WTC11 (cell line): ENCODE data around the gene KCNQ4. TPM values are rescaled to one million over a fixed set of nuclear protein-coding genes. Genes with fewer than 3 reads are reported as not detected.

Experiments
- ATAC-seq: fragments of 200-7000 bp; cut with Tn5 transposase; 2 replicates; pipeline ENCODE4 v1.10.0; 2021; ENCODE audit warnings: mild to moderate bottlenecking, moderate library complexity
- CTCF ChIA-PET: fragments of 300-600 bp; sonication (Branson Sonifier 250); formaldehyde crosslinking; loops from one replicate; lab custom pipeline; 2021; ENCODE audit warnings: antibody characterized with exemption; lab: Charles Lee
- POLR2A ChIA-PET: fragments of 350-600 bp; sonication (Branson Sonifier 250); formaldehyde crosslinking; loops from one replicate; lab custom pipeline; 2021; ENCODE audit warnings: antibody characterized with exemption; lab: Charles Lee
- DNase-seq: peaks from one replicate; pipeline ENCODE4 v3.0.0; 2021; ENCODE audit warnings: low spot score
- H3K27ac Mint-ChIP-seq: 2 replicates; pipeline ENCODE4 v1.8.0; 2021; ENCODE audit warnings: mixed read lengths
- H3K27me3 Mint-ChIP-seq: 2 replicates; pipeline ENCODE4 v1.8.0; 2021; ENCODE audit warnings: low read depth, mild to moderate bottlenecking, moderate library complexity, mixed read lengths
- H3K36me3 Mint-ChIP-seq: 2 replicates; pipeline ENCODE4 v1.8.0; 2021; ENCODE audit warnings: mixed read lengths
- H3K4me1 Mint-ChIP-seq: 2 replicates; pipeline ENCODE4 v1.8.0; 2022; ENCODE audit warnings: mixed read lengths
- H3K4me3 Mint-ChIP-seq: 2 replicates; pipeline ENCODE4 v1.8.0; 2021; ENCODE audit warnings: mild to moderate bottlenecking, moderate library complexity, mixed read lengths
- H3K9me3 Mint-ChIP-seq: 2 replicates; pipeline ENCODE4 v1.8.0; 2021; ENCODE audit warnings: mixed read lengths
- E2F4 ChIP-seq: sonication (generic); formaldehyde crosslinking; IDR thresholded peaks from 2 replicates; pipeline ENCODE4 v1.8.1; 2022; ENCODE audit warnings: low read depth, mild to moderate bottlenecking, moderate library complexity, missing genetic modification reagents, borderline replicate concordance
- JUN ChIP-seq: sonication (generic); formaldehyde crosslinking; IDR thresholded peaks from 2 replicates; pipeline ENCODE4 v1.8.0; 2023; ENCODE audit warnings: mild to moderate bottlenecking, missing genetic modification reagents
- NR3C1 ChIP-seq: sonication (generic); formaldehyde crosslinking; conservative IDR thresholded peaks from 2 replicates; pipeline ENCODE4 v1.8.1; 2023; ENCODE audit warnings: low read depth, mild to moderate bottlenecking, missing genetic modification reagents
- PRRX2 ChIP-seq: fragments of 250-450 bp; sonication (Bioruptor Pico); IDR thresholded peaks from 2 replicates; pipeline ENCODE4 v1.8.0; 2021; ENCODE audit warnings: mild to moderate bottlenecking
- TCF7 ChIP-seq: sonication (generic); formaldehyde crosslinking; IDR thresholded peaks from 2 replicates; pipeline ENCODE4 v1.8.0; 2022; ENCODE audit warnings: mild to moderate bottlenecking, low read depth, missing genetic modification reagents, moderate library complexity
- TEAD4 ChIP-seq: sonication (generic); formaldehyde crosslinking; IDR thresholded peaks from 2 replicates; pipeline ENCODE4 v1.8.0; 2022; ENCODE audit warnings: mild to moderate bottlenecking, missing genetic modification reagents
- TP53 ChIP-seq: sonication (generic); formaldehyde crosslinking; IDR thresholded peaks from 2 replicates; pipeline ENCODE4 v1.8.1; 2023; ENCODE audit warnings: mild to moderate bottlenecking, missing genetic modification reagents
- ZBTB21 ChIP-seq: sonication (generic); formaldehyde crosslinking; IDR thresholded peaks from 2 replicates; pipeline ENCODE4 v1.8.1; 2023; ENCODE audit warnings: mild to moderate bottlenecking, missing genetic modification reagents, borderline replicate concordance
- ZNF138 ChIP-seq: sonication (generic); formaldehyde crosslinking; conservative IDR thresholded peaks from 2 replicates; pipeline ENCODE4 v1.8.1; 2022; ENCODE audit warnings: mild to moderate bottlenecking, moderate library complexity, missing genetic modification reagents
- ZNF219 ChIP-seq: sonication (generic); formaldehyde crosslinking; IDR thresholded peaks from 2 replicates; pipeline ENCODE4 v1.8.0; 2023; ENCODE audit warnings: missing genetic modification reagents, mild to moderate bottlenecking, borderline replicate concordance
- ZNF317 ChIP-seq: sonication (generic); formaldehyde crosslinking; IDR thresholded peaks from 2 replicates; pipeline ENCODE4 v1.8.1; 2023; ENCODE audit warnings: low read depth, mild to moderate bottlenecking, moderate library complexity, missing genetic modification reagents, borderline replicate concordance
- total RNA-seq: library from RNA; stranded (reverse); gene quantifications from 3 replicates; pipeline ENCODE4 v1.2.3, GENCODE V29; 2021
- TF ChIP-seq, protein P1 (sequence below): sonication (generic); formaldehyde crosslinking; IDR thresholded peaks from 2 replicates; pipeline ENCODE4 v1.8.1; 2023; ENCODE audit warnings: mild to moderate bottlenecking, missing genetic modification reagents
- TF ChIP-seq, protein P2 (sequence below): sonication (generic); formaldehyde crosslinking; IDR thresholded peaks from 2 replicates; pipeline ENCODE4 v1.8.0; 2022; ENCODE audit warnings: mild to moderate bottlenecking, missing genetic modification reagents
- TF ChIP-seq, protein P3 (sequence below): fragments of 250-450 bp; sonication (Bioruptor Pico); conservative IDR thresholded peaks from 2 replicates; pipeline ENCODE4 v1.9.0; 2021; ENCODE audit warnings: mild to moderate bottlenecking

Gene KCNQ4
- total RNA-seq, 1 experiment from 2014 or later, result 4.0 TPM

- H3K4me1 Mint-ChIP-seq, result peaks cover 42% of the 10 kb centered on the region
- peak overlapping the region; percentile 84 for H3K27ac Mint-ChIP-seq
- ChIA-PET CTCF (interaction anchor here (0.5 to 2.2 kb wide), 6 partner anchors 12 to 145 kb away, joined by 4 to 15 read pairs (median 6); no protein-coding TSS in a partner anchor), POLR2A (no interaction called here)
- no peaks in the 10 kb centered on the region for H3K27me3 Mint-ChIP-seq
- no peak for ATAC-seq
- TF ChIP-seq, protein P1, sequence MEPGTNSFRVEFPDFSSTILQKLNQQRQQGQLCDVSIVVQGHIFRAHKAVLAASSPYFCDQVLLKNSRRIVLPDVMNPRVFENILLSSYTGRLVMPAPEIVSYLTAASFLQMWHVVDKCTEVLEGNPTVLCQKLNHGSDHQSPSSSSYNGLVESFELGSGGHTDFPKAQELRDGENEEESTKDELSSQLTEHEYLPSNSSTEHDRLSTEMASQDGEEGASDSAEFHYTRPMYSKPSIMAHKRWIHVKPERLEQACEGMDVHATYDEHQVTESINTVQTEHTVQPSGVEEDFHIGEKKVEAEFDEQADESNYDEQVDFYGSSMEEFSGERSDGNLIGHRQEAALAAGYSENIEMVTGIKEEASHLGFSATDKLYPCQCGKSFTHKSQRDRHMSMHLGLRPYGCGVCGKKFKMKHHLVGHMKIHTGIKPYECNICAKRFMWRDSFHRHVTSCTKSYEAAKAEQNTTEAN (CRISPR knock-in tag), result no peak
- TF ChIP-seq ZNF317 (no peak), TCF7 (CRISPR knock-in tag) (no peak), TP53 (no peak), JUN (no peak)
- TF ChIP-seq, protein P2, sequence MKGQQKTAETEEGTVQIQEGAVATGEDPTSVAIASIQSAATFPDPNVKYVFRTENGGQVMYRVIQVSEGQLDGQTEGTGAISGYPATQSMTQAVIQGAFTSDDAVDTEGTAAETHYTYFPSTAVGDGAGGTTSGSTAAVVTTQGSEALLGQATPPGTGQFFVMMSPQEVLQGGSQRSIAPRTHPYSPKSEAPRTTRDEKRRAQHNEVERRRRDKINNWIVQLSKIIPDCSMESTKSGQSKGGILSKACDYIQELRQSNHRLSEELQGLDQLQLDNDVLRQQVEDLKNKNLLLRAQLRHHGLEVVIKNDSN (CRISPR knock-in tag), result no peak
- no peaks in the 10 kb centered on the region for H3K9me3 Mint-ChIP-seq
- DNase-seq, result no peak
- peaks cover 53% of the 10 kb centered on the region for H3K36me3 Mint-ChIP-seq
- no peak overlapping the region for H3K4me3 Mint-ChIP-seq
Measured at GRCh38 chr1:40769815-40770214, 13.8 kb upstream of the KCNQ4 start.

DNA sequence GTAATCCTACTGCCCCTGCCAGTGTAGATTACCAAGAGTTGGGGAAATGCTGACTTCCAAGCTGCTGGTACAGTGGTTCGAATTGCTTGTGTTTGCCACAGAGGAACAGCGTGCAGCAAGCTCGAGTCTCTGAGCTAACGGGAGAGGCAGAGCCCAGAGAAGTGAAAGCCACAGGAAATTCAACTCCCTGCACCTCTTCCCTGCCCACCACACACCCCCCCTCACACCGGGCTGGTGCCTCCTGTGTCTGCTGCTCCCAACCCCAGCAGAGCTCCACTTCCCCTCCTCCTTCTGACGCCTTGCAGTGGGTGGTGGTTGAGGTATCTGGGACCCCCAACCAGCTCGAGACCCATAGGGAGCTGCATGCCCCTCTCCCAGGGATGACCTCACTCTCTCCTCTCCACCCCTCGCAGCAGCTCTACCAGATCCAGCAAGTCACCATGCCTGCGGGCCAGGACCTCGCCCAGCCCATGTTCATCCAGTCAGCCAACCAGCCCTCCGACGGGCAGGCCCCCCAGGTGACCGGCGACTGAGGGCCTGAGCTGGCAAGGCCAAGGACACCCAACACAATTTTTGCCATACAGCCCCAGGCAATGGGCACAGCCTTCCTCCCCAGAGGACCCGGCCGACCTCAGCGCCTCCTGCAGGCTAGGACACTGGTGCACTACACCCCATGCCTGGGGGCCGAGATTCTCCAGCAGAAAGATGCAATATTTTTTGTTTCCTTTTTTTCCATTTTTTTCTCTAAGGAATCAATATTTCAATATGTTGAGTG is 13.1 kb upstream of the KCNQ4 start:
- Mint-ChIP-seq H3K4me3 (no peak overlapping the region), H3K27me3 (no peaks in the 10 kb centered on the region), H3K27ac (peak overlapping the region; percentile 84), H3K36me3 (peaks cover 47% of the 10 kb centered on the region), H3K9me3 (no peaks in the 10 kb centered on the region), H3K4me1 (peaks cover 43% of the 10 kb centered on the region)
- TF ChIP-seq TP53 (no peak), TCF7 (CRISPR knock-in tag) (no peak), ZBTB21 (CRISPR knock-in tag) (no peak), E2F4 (no peak), ZNF138 (CRISPR knock-in tag) (no peak), TEAD4 (CRISPR knock-in tag) (no peak)
- TF ChIP-seq, protein P3, sequence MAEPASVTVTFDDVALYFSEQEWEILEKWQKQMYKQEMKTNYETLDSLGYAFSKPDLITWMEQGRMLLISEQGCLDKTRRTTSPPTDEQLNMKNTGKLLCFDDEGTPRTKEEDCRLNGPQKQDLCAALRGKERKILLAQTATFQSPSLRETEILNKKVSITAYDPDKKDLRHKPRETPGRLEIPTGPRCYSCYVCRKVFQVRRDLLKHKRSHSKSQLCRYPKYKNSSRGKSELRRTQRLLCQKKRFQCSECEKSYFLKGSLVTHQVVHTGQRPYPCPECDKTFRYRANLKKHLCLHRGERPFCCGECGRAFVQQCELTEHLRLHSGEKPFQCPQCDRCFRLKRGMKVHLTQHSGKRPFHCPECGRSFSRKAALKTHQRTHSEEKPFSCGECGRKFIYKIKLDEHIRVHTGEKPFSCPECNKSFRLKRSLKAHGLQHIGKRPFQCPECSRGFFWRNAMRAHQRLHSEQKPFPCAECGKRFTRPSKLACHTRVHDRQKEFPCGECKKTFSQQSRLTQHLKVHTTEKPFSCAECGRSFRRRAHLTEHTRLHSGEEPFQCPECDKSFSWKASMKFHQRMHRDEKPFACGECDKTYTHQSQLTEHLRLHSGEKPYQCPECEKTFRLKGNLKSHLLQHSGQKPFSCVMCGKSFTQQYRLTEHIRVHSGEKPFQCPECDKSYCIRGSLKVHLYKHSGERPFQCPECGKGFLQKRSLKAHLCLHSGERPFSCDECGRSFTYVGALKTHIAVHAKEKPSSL (CRISPR knock-in tag), result no peak
- POLR2A ChIA-PET, result interaction anchor here (1.6 kb wide), 1 partner anchor 92 kb away, joined by 3 read pairs; the partner anchor contains the start of gene CITED4
- DNase-seq (peak; percentile 37), ATAC-seq (peak; percentile 18; the same call in 1 of the 2 replicates)
- CTCF ChIA-PET, result interaction anchor here (0.5 to 2.2 kb wide), 9 partner anchors 11 to 182 kb away, joined by 3 to 15 read pairs (median 5); no protein-coding TSS in a partner anchor

- H3K4me3 Mint-ChIP-seq, result no peak overlapping the region
- ChIA-PET POLR2A (no interaction called here), CTCF (interaction anchor here (0.6 to 4.3 kb wide), 14 partner anchors 8 to 181 kb away, joined by 3 to 41 read pairs (median 4); partner anchors contain the start of genes KCNQ4 and NFYC)
- H3K36me3 Mint-ChIP-seq, result peaks cover 45% of the 10 kb centered on the region
- ATAC-seq, result no peak
- H3K4me1 Mint-ChIP-seq, result peaks cover 43% of the 10 kb centered on the region
- peak overlapping the region; percentile 4; the same call in 1 of the 2 replicates for H3K27ac Mint-ChIP-seq
- peaks cover 14% of the 10 kb centered on the region for H3K9me3 Mint-ChIP-seq
- no peak for DNase-seq
- TF ChIP-seq ZNF219 (CRISPR knock-in tag), result no peak
- no peak for TF ChIP-seq NR3C1
- TF ChIP-seq PRRX2 (CRISPR knock-in tag), result no peak
- H3K27me3 Mint-ChIP-seq, result no peaks in the 10 kb centered on the region
Measured at GRCh38 chr1:40772146-40772955, 11.2 kb upstream of the KCNQ4 start.
